Body of pancreas (tissue), 4 donors: Measurements from ENCODE around the gene DERA. TPM values are rescaled to one million over a fixed set of nuclear protein-coding genes. Genes with fewer than 3 reads are reported as not detected.

Source experiments
- ATAC-seq: fragments of 150-250 bp; one replicate; pipeline ENCODE4 v1.9.1; 2016
- DNase-seq, 4 donors: peaks; one replicate each; pipeline ENCODE4 v3.0.0-alpha.2; 2019
- H3K27ac ChIP-seq, 4 donors: fragments of 200-600 bp; sonication (generic); 1 replicate in 3 of 4; 2 replicates in 1 of 4; pipeline versions ENCODE4 v1.5.1 to v1.6.1; 2016 to 2019; ENCODE audit warnings: mild to moderate bottlenecking in 1 of 4, mixed read lengths in 1 of 4, moderate library complexity in 1 of 4
- H3K27me3 ChIP-seq, 2 donors: fragments of 200-600 bp; sonication (generic); one replicate each; pipeline ENCODE4 v1.6.0; 2016; ENCODE audit warnings: mild to moderate bottlenecking in 1 of 2
- H3K36me3 ChIP-seq, 2 donors: fragments of 200-600 bp; sonication (generic); replicated peaks in 1 of 2; 2 replicates each; pipeline ENCODE4 v1.5.1; 2016; ENCODE audit warnings: low read depth in 2 of 2; ENCODE audit not compliant: insufficient read depth in 1 of 2
- H3K4me1 ChIP-seq: fragments of 200-600 bp; sonication (generic); one replicate; pipeline ENCODE4 v1.6.0; 2016
- H3K4me3 ChIP-seq, 2 donors: fragments of 200-600 bp; sonication (generic); 1 replicate in 1 of 2; 2 replicates in 1 of 2; pipeline ENCODE4 v1.5.1; 2016 to 2019
- H3K9me3 ChIP-seq, 3 donors: fragments of 200-600 bp; sonication (generic); 1 replicate in 2 of 3; 2 replicates in 1 of 3; pipeline ENCODE4 v1.5.1; 2016
- POLR2A ChIP-seq, 3 donors: fragments of 450-650 bp; IDR thresholded peaks; one replicate each; pipeline ENCODE4 v1.6.1; 2016; ENCODE audit warnings: antibody characterized with exemption in 3 of 3, mild to moderate bottlenecking in 2 of 3
- WGBS, 2 donors: methylation state at CpG; one replicate each; pipeline ENCODE4 v1.1.5; 2017; 5-methylcytosine and 5-hydroxymethylcytosine counted together
- intact Hi-C: fragments of 100-400 bp; cut with DNase I; formaldehyde crosslinking; loops from one replicate; pipeline ENCODE4 v1.15.1; 2023
- total RNA-seq, 2 donors: library from RNA; depleted of rRNA; stranded (reverse); fragments of >200 nt; gene quantifications; one replicate each; pipeline ENCODE4 v1.1.0, GENCODE V29; 2016
- TF ChIP-seq, protein P1 (sequence below), 7 experiments: fragments of 450-650 bp in 4 of 7; fragments of 200-600 bp in 3 of 7; sonication (generic) in 3 of 7; IDR thresholded peaks; one replicate each; pipeline ENCODE4 v1.5.1; 2016 to 2019; ENCODE audit warnings: antibody characterized with exemption in 7 of 7

The DERA gene
- total RNA-seq, 2 donors from 2014 or later: 4.9 to 19.7 TPM

DNA sequence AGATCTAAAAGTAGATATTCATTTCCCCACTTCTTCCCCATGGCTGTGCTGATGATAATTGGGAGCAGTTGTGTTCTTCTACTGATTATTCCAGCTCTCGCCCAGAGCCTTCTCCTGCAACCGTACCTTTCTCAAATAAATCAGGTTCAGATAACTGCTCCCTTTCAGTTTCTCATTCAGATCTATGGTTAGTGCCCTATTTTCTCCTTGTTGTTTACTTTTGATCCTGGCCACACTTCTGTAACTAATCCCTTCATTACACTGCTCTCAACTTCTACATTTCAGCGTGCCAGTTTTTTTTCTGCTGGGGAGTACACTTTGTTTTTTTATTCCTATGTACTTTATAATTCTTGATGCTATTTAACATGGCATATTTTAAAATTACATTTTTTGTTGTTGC is 31.7 kb upstream of the DERA start:
- no peaks in the 10 kb centered on the region for H3K9me3 ChIP-seq
- no peak overlapping the region for H3K27ac ChIP-seq
- 90 to 94% methylated on average over 3 of the region's 3 CpGs for WGBS, 2 donors
- TF ChIP-seq POLR2A (IDR thresholded peaks at IDR 0.05): no peak
- TF ChIP-seq, protein P1, sequence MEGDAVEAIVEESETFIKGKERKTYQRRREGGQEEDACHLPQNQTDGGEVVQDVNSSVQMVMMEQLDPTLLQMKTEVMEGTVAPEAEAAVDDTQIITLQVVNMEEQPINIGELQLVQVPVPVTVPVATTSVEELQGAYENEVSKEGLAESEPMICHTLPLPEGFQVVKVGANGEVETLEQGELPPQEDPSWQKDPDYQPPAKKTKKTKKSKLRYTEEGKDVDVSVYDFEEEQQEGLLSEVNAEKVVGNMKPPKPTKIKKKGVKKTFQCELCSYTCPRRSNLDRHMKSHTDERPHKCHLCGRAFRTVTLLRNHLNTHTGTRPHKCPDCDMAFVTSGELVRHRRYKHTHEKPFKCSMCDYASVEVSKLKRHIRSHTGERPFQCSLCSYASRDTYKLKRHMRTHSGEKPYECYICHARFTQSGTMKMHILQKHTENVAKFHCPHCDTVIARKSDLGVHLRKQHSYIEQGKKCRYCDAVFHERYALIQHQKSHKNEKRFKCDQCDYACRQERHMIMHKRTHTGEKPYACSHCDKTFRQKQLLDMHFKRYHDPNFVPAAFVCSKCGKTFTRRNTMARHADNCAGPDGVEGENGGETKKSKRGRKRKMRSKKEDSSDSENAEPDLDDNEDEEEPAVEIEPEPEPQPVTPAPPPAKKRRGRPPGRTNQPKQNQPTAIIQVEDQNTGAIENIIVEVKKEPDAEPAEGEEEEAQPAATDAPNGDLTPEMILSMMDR (IDR thresholded peaks at IDR 0.05): no peak
- H3K27me3 ChIP-seq: no peaks in the 10 kb centered on the region
- intact Hi-C loops: no loop called here
- ATAC-seq: no peak
- H3K4me3 ChIP-seq: no peak overlapping the region
- DNase-seq: no peak
- H3K36me3 ChIP-seq: no peaks in the 10 kb centered on the region
- peaks cover 13% of the 10 kb centered on the region for H3K4me1 ChIP-seq

DNA sequence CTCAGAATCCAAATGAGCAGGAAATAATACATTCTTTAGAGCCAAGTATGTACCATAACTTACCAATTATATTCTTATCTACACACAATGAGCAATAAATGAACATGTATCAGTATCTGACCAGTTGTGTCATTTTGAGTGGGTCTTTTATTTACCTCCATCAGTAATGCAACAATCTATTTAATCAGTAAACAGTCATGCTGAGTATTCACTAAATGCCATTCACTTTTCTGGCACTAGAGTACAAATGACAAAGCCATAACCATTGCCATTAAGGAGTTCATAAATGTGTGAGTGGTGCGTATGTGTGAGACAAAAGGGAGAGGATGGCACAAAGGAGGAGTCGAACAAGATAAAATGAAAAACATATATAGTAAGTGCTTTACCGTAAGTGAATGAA is 30.4 kb upstream of the DERA start:
- intact Hi-C loops: no loop called here
- 86 to 94% methylated on average over 3 of the region's 3 CpGs for WGBS, 2 donors
- DNase-seq (no peak), ATAC-seq (no peak)
- Histone ChIP-seq H3K27me3 (no peaks in the 10 kb centered on the region), H3K4me3 (no peak overlapping the region), H3K4me1 (peaks cover 23% of the 10 kb centered on the region), H3K9me3 (no peaks in the 10 kb centered on the region), H3K36me3 (no peaks in the 10 kb centered on the region), H3K27ac (no peak overlapping the region)
- TF ChIP-seq, protein P1 (IDR thresholded peaks at IDR 0.05): no peak
- no peak for TF ChIP-seq POLR2A (IDR thresholded peaks at IDR 0.05)

DNA sequence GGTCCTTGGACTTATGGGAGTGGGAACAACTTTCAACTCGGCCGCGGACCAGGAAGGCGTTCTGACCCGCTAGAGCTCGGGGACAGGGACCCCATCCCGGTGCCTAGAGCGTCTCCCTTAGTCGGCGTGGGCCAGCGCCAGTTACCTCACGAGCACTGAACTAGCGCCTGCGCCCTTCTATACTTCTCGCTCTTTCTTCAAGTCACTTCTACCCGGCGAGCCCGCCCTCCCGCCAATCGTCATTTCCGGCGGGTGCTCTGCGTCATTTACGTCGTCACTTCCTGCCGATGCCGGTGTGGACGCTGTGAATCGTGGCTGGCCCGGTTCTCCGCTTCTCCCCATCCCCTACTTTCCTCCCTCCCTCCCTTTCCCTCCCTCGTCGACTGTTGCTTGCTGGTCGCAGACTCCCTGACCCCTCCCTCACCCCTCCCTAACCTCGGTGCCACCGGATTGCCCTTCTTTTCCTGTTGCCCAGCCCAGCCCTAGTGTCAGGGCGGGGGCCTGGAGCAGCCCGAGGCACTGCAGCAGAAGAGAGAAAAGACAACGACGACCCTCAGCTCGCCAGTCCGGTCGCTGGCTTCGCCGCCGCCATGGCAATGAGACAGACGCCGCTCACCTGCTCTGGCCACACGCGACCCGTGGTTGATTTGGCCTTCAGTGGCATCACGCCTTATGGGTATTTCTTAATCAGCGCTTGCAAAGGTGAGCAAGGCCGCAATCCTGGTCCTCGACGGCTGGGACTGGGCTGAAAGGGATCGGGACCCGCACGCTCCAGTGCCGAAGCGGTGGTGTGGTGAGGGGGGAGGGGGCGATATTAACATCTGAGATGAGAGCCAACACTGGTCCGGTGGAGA is 28.8 kb upstream of the DERA start, which contains the start of gene STRAP:
TSS of gene STRAP (plus strand) at position 270 of the 854 bp plus-strand sequence. CDS start at position 591, 321 bp downstream.
- Histone ChIP-seq H3K27me3 (no peaks in the 10 kb centered on the region), H3K27ac (peak within 1 kb of the TSS; percentile 90 to 100 (median 96)), H3K36me3 (no peaks in the 10 kb centered on the region), H3K9me3 (no peaks in the 10 kb centered on the region), H3K4me1 (peaks cover 39% of the 10 kb centered on the region), H3K4me3 (peak within 1 kb of the TSS; percentile 56 to 61)
- intact Hi-C loops: no loop called here
- TF ChIP-seq, protein P1 (IDR thresholded peaks at IDR 0.05): peak in 1 of 7 experiments; percentile 3
- peak; percentile 97 to 99 (median 99) for TF ChIP-seq POLR2A (IDR thresholded peaks at IDR 0.05)
- peak; percentile 96 for ATAC-seq
- peak; percentile 97 to 98 (median 97) for DNase-seq
- WGBS, 2 donors: 0% methylated on average over 46 to 63 of the region's 63 CpGs

DNA sequence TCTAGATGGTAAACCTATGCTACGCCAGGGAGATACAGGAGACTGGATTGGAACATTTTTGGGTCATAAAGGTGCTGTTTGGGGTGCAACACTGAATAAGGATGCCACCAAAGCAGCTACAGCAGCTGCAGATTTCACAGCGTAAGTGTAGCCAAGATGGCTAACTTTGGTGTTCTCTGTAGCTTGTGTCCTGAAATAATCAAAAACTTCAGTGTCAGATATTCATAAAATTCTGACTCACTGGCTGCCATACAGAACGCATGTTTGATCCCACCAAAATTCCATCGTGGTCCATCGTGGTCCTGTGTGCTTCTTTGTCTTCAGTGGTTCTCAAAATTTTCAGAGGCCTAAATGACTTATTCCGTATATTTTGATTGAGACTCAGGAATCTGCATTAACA is 27.6 kb upstream of the DERA start:
- Histone ChIP-seq H3K27me3 (no peaks in the 10 kb centered on the region), H3K9me3 (no peaks in the 10 kb centered on the region), H3K4me3 (peak overlapping the region in 1 of 2 donors; percentile 56), H3K36me3 (no peaks in the 10 kb centered on the region), H3K27ac (peak overlapping the region in 3 of 4 donors; percentile 95 to 100 (median 98)), H3K4me1 (peaks cover 50% of the 10 kb centered on the region)
- no peak for TF ChIP-seq POLR2A (IDR thresholded peaks at IDR 0.05)
- TF ChIP-seq, protein P1 (IDR thresholded peaks at IDR 0.05): no peak
- 15 to 27% methylated on average over 6 of the region's 6 CpGs for WGBS, 2 donors
- ATAC-seq: no peak
- DNase-seq: no peak
- intact Hi-C loops: no loop called here
